NCI-H1436 treated with DMSO at 0.1 percent for 48 hours (cell line): ENCODE data around the gene MARVELD2.
"Not testable (repeated sequence)": the region's sequence is repeated elsewhere in the genome, so short reads cannot be mapped to it uniquely, and the experiment has no call there.

ENCODE experiments used
- DNase-seq: peaks from one replicate; lab custom pipeline; 2025; lab: John Stamatoyannopoulos, UW

MARVELD2 gene

DNA sequence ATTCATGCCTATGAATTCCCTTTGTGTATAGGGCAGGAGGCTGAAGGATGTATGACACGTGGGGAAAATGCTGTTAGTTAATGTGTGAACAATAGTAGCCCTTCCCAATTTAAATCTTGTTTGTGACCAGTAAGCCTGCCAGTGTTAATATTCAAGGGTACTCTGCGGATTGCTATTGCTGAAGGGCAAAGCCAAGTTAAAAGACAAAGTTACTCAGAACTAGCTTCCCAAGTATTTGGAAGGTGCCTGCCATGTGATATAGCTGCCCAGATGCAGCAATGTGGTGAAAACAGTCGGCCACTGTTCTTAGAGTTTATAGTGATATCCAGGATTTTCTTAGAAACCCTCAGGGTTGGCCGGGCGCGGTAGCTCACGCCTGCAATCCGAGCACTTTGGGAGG, 34.6 kb downstream of the MARVELD2 start:
- DNase-seq, result no peak

DNA sequence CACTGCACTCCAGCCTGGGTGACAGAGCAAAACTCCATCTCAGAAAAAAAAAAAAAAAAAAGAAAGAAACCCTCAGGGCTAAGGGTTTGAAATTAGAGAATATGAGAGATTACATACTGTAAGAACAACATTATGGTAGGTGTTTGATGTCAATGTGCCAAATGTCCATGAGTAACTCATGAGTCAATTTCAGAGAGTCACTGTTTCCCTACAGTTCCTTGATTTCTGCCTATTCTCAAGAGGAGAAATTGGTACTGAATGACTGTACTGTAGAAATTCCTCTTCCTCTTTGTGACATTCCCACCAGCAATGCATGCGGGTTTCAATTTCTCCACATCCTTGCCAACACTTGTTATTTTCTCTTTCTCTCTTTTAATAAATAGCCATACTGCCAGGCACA, 35.2 kb downstream of the MARVELD2 start:
- DNase-seq, result no peak

DNA sequence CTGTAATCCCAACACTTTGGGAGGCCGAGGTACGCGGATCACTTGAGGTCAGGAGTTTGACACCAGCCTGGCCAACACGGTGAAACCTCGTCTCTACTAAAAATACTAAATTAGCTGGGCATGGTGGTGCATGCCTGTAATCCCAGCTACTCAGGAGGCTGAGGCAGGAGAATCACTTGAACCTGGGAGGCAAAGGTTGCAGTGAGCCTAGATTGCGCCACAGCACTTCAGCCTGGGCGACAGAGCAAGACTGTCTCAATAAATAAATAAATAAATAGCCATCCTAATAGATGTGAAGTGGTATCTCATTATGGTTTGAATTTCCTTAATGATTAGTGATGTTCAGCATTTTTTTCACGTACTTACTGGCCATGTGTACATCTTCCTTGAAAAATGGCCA, 35.6 kb downstream of the MARVELD2 start:
- DNase-seq, result not testable (repeated sequence)

DNA sequence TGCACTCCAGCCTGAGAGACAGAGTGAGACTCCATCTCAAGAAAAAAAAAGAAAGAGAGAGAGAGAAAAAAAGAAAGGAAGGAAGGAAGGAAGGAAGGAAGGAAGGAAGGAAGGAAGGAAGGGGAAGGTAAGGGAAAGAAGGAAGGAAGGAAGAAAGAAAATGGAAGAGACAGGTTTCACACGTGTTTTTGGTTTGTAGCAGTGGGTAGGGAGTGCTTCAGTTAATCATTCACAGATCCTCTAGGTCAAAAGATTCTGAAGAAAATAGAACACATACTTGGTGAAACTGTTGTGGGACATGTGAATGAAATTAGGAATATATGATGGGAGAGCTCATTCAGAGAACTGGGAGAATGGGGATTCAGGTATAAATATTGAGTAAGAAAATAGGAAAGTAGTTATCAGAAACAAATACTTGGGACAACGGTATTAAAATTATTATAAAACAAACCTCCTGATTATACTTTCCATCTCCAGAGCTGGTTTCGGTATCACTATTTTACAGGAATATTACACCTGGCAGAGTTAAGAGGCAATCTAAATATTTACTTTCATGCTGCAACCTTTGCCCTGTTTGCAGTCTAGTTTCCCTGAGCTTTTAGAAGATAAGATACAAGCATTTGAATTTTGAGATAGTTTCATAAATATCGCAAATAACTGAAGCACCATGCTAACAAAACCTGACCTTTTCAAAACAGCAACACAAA, 37.2 kb downstream of the MARVELD2 start:
- no peak for DNase-seq

DNA sequence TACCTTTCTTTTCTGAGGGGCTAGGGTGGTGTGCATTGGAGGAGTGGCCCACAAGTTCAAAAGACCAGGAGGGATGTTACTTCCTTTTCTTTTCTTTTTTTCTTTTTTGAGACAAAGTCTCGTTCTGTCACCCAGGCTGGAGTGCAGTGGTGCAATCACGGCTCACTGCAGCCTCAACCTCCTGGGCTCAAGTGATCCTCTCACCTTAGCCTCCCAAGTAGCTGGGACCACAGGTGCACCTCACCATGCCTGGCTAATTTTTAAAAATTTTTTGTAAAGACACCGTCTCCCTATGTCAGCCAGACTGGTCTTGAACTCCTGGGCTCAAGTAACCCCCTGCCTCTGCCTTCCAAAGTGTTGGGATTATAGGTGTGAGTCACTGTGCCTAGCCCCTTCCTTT, 38.6 kb downstream of the MARVELD2 start:
- not testable (repeated sequence) for DNase-seq

DNA sequence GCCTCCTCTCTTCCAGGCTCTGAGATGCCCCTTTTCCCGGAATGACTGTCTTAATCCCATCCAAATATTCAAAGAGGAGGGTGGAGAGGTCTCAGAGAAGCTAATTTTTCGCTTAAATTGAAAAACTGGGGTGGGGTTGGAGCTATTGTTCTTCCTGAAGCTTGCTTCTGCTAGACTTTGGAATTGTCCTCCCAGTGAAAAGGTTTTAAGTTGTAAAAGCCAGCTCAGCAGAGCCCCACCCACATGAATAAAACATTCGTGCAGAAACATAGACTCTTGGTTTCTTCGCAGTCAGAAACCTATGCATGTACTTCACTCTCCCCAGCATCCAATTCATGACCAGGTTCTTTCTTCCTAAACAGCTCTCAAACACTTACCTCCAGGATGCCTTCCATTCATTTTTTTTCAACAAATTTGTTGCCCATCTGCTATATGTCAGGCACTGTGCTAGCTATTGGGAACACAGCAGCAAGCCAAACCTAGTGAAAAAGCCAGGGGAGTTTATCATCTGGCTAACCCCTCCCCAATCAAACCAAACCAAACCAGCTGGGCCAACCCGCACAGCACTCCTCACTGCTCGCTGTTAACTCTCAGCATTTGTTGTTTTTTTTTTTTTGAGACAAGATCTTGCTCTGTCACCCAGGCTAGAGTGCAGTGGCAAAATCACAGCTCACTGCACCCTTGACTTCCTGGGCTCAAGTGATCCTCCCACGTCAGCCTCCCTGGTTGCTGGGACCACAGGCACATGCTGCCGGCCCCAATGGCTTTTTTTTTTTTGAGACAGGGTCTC, 39.7 kb downstream of the MARVELD2 start:
- DNase-seq, result no peak

DNA sequence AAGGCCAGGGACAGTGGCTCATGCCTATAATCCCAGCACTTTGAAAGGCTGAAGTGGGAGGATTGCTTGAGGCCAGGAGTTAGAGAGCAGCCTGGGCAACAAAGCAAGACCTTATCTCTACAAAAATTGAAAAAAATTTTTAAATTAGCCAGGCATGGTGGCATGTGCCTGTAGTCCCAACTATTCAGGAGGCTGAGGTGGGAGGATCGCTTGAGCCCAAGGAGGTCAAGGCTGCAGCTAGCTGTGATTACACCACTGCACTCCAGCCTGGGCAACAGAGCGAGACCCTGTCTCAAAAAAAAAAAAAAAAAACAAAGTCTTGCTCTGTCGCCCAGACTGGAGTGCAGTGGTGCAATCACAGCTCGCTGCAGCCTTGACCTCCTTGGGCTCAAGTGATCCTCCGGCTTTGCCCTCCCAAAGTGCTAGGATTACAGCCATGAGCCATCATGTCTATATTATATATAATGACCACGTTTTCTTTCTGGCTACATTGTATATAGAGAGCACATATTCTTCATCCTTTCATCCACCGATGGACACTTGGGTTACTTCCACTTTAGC, 40.6 kb downstream of the MARVELD2 start:
- DNase-seq, result not testable (repeated sequence)

DNA sequence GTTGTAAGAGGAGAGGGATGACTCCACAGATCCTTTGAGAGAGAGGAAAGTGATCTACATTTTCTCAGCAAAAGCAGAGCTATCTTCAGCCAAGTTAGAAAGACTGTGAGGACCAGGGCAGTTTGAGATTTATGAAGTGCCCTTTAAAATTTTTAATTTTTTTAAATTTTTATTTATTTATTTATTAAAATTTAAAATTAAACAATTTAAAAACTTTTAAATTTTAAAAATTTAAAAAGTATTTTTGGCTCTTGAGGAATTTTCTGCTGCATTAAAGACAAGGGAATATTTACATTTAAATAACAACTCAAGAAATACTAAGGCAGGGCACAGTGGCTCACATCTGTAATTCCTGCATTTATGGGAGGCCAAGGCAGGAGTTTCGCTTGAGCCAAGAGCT, 47.3 kb downstream of the MARVELD2 start:
- no peak for DNase-seq

DNA sequence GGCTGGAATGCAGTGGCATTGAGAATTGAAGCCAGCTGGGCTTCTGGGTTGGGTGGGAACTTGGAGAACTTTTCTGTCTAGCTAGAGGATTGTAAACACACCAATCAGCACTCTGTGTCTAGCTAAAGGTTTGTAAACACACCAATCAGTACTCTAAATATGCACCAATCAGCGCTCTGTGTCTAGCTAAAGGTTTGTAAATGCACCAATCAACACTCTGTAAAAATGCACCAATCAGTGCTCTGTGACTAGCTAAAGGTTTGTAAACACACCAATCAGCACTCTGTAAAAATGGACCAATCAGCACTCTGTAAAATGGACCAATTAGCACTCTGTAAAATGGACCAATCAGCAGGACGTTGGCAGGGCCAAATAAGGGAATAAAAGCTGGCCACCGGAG, 51.5 kb downstream of the MARVELD2 start:
- DNase-seq, result not testable (repeated sequence)

DNA sequence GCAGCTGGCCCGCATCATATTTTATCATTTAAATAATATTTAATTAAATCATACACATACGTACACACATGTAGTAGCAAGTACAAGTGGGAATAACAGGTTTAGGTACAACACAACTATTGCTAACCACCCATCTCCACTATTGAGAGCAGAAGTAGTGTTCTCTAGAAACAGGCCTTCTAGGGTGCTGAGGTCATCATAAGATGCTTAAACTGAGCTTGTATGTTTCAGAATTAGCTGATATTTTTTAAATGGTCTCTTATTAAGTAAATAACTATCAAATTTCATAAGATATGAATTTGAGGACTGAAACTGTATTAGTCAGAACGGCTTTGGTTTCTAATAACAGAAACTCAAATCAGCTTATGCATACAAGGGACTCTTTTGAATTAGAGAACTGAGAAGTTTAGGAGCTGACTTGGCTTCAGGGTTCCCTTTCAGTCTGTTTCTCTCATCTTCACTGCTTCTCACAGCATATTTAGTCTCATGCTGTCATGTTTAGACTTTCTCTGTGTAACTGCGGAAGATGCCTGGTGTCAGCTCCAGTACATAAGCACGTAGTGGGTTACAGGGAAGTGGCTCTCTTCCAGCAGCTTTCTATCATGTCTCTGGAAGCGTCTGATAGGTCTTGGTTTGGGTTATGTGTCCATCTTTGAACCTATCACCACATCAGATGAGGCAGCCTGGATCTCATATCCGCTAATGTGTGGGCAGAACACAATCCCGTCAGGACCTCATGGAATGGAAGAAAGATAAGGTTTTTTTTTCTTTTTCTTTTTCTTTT, 52.7 kb downstream of the MARVELD2 start:
- no peak for DNase-seq

DNA sequence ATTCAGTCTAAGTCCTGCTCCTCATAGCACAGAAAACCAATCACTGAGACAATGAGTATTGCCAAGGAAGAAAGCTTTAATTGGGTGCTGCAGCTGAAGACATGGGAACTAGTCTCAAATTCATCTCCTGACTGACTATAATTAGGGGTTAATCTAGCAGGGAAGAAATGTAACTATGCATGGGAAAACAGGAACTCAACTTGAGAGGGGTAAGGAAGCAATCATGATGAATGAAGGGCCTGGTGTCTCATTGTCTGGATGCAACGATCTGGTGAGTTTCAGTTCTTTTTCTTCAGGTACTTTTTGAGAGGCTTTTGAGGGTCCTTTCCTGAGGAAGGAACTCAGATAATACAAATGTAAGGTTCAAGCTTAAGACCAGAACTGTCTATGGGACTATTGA, 53.7 kb downstream of the MARVELD2 start:
- no peak for DNase-seq

DNA sequence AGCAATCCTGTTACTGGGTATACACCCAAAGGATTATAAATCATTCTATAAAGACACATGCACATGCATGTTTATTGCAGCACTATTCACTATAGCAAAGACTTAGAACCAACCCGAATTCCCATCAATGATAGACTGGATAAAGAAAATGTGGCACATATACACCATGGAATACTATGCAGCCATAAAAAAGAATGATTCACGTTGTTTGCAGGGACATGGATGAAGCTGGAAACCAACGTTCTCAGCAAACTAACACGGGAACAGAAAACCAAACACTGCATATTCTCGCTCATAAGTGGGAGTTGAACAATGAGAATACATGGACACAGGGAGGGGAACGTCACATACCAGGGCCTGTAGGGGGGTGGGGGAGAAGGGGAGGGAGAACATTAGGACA, 56.6 kb downstream of the MARVELD2 start:
- DNase-seq, result not testable (repeated sequence)

DNA sequence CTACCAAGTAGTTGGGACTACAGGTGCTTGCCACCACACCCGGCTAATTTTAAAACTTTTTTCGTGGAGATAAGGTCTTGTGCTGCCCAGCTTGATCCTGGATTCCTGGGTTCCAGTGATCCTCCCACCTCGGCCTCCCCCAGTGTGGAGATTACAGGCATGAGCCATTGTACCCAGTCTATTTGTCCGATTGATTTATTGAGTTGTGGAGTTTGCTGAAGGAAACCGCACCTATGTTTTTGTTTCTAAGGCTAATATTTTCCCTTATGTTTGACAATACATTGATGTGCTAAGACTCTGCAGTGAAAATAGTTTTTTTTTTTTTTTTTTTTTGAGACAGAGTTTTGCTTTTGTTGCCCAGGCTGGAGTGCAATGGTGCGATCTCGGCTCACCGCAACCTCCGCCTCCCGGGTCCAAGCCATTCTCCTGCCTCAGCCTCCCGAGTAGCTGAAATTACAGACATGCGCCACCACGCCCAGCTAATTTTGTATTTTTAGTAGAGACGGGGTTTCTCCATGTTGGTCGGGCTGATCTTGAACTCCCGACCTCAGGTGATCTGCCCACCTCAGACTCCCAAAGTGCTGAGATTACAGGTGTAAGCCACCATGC, 57.7 kb downstream of the MARVELD2 start:
- not testable (repeated sequence) for DNase-seq

DNA sequence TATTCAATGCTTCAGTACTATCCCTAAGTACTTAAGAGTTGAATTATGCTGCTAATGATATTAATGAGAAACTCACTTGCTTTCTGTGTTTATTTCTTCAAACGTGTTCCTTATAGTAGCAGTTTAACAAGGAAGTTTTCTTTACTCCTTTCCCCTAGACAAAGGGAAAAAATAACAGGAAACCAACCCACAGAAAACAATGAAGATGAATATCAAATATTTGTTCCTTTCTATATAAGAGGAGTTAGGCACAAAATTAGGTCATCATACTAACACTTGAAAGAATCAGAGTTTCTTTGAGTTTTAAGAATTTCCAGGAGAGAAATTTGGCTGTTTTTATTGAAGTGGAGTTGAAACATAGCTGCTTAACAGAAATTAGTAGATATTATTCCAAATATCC, 62.3 kb downstream of the MARVELD2 start:
- DNase-seq, result no peak

DNA sequence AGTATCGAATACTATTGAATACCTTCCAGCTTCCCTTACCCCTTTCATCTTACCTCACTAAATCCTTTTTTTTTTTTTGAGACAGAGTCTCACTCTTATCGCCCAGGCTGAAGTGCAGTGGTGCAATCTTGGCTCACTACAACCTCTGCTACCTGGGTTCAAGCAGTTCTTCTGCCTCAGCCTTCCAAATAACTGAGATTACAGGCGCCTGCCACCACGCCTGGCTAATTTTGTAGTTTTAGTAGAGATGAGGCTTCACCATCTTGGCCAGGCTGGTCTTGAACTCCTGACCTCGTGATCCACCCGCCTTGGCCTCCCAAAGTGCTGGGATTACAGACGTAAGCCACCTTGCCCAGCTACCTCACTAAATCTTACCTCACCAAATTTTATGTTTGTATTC, 63.4 kb downstream of the MARVELD2 start:
- not testable (repeated sequence) for DNase-seq

DNA sequence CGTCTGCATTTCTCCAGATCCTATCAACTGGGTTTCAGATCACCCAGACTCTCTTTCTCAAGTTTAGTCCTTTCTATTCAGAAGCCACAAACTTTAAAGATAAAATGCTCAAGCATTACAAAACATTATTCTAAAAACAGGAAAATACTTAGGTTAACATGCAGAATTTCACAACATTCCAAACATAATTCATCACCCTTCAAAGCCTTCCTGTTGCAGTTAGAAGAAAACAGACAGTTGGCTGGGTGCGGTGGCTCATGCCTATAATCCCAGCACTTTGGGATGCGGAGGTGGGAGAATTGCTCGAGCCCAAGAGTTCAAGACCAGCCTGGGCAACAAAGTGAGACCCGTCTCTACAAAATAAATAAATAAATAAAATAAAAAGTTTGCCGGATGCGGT, 70.0 kb downstream of the MARVELD2 start:
- DNase-seq, result no peak

DNA sequence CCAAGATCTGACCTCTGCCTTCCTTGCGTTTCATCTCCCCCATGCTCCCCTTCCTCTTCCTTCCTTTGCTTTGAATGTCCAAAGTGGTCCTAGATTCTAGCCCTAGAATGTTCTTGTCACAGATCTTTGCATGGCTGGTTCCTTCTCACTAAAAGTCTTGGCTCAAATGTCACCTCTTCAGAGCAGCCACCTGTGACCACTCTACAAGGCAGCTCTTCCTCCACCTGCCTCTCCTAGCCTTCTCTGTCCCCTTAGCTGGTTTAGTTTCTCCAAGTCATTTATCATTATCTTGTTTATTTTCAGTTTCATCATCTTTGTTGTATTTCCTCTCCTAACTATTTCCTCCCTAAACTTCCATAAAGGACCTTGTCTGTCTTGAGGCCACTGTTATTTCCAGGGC, 70.6 kb downstream of the MARVELD2 start:
- DNase-seq, result no peak

DNA sequence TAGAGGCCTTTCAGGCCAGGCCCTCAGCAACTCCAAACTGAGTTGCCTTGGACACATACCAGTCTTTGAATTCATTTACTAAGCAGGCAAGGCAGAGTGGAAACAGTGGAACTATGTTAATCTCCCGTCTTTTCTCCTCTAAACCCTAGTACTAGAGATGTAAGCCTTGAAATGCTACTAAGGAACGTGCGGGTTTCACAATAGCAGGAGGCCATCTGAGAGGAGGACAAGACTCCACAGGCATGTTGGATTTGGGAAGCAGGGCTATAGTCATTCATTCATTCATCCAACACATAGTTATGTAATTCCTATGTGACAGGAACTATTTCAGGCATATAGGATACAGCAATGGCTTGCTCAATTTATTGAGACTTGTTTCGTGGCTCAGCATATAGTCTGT, 74.3 kb downstream of the MARVELD2 start:
- DNase-seq, result no peak

DNA sequence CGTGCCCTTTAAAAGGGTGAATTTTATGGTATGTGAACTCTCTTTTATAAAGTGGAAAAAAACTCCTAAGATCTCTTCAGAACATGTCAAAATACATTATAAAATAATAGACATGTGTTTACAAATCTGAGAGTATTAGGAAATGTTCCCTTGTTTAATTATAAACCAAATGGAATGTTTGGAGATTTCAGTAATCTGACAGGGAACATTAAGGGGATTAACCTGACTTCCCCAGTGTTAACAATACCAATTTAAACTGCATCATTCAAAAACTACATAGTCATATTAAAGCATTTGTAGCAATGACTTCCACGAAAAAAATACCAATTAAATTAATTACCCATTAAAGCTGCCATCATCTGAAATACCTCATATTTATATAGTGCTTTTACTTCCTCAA, 76.1 kb downstream of the MARVELD2 start:
- DNase-seq, result no peak

DNA sequence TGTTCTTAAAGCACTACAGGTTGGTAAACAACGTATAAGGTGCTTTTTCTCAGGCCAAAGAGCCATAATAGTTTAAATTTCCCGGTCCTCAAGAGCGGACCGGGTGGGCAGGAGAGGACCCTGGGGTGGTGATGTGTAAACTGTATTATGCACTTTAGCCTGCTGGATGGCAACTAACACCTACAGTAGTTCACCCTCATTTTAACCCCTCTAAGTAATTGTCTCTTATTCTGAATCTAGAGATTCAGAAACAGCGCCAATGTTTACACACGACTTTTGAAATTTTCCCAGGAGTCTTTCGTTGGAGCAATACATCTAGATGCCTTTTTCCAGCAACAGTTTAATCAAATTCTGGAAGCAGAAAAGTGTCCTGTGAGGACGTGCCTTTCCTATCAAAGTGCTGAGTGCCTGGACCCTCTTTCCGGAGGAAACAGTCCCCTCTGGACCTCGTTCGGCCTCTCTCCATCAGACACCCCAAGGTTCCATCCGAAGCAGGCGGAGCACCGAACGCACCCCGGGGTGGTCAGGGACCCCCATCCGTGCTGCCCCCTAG, 77.0 kb downstream of the MARVELD2 start:
- no peak for DNase-seq

DNA sequence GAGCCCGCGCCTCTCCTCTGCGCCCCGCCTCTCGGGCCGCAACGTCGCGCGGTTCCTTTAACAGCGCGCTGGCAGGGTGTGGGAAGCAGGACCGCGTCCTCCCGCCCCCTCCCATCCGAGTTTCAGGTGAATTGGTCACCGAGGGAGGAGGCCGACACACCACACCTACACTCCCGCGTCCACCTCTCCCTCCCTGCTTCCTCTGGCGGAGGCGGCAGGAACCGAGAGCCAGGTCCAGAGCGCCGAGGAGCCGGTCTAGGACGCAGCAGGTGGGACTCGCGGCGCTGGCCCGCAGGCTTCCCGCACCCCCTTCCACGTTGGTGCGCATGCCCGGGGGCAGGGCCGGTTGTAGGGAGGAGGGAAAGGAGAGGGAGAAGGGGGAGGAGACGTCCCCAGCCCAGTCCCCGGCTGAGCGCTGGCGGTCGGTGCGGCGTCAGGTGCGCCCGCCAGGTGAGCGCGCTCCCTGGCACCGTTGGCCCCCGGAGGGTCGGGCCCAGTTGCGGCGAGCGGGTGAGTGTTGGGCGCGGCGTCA, 77.5 kb downstream of the MARVELD2 start, which contains the start of gene OCLN:
Gene OCLN, plus strand, starts transcription at position 400 of the 532 bp plus-strand sequence. CDS start 11,455 bp downstream, outside the sequence.
- peak; percentile 20 for DNase-seq
